NCI-H187 (cell line): ENCODE results near the gene CDK5.
"Not testable (repeated sequence)": the region's sequence is repeated elsewhere in the genome, so short reads cannot be mapped to it uniquely, and the experiment has no call there.

Experiments used
- DNase-seq, 2 experiments: peaks; one replicate each; lab custom pipeline; 2025; lab: John Stamatoyannopoulos, UW

The CDK5 gene

DNA sequence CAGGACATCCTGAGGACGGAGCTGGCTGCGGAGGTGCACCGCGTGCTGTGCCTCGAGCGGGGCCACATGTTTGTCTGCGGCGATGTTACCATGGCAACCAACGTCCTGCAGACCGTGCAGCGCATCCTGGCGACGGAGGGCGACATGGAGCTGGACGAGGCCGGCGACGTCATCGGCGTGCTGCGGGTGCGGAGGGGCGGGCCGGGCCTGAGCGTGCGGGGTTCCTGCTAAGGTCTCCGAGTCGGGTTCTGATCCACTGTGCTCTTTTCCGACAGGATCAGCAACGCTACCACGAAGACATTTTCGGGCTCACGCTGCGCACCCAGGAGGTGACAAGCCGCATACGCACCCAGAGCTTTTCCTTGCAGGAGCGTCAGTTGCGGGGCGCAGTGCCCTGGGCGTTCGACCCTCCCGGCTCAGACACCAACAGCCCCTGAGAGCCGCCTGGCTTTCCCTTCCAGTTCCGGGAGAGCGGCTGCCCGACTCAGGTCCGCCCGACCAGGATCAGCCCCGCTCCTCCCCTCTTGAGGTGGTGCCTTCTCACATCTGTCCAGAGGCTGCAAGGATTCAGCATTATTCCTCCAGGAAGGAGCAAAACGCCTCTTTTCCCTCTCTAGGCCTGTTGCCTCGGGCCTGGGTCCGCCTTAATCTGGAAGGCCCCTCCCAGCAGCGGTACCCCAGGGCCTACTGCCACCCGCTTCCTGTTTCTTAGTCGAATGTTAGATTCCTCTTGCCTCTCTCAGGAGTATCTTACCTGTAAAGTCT, 43.8 kb downstream of the CDK5 start:
- no peak for DNase-seq

DNA sequence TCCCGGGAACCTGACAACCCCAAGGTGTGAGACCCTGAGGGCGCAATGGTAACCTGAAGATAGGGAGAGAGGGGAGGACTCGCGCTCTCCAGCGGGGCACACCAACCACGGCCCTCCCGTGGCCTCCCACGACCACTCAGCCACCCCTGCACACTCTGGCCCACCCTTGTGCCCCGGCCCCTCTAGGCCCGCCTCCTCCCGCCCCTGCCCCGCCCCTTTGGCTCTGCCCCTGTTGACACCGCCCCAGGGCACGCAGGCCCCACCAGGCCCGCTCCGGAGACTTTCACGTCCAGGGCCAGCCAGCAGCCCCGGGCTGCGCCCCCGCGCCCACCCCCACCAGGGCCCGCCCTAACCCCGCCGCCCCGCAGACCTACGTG, 44.4 kb downstream of the CDK5 start:
- no peak for DNase-seq

DNA sequence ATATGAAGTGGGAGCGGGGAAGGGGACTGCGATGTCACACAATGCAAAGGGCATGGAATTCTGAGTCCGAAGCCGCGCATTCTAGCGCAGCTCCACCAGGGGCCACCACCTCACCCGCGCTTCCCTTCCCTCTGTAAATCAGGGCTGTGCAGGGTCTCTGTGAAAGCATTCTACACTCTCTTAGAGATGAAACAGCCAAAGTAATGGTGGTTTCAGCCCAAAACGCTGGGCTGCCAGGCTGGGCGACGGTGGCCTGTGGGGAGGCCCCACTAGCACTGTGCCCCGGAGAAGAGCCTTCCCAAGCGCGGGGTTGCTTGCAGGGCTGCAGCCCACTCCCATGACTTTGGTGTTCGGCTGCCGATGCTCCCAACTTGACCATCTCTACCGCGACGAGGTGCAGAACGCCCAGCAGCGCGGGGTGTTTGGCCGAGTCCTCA, 44.8 kb downstream of the CDK5 start:
- no peak for DNase-seq

DNA sequence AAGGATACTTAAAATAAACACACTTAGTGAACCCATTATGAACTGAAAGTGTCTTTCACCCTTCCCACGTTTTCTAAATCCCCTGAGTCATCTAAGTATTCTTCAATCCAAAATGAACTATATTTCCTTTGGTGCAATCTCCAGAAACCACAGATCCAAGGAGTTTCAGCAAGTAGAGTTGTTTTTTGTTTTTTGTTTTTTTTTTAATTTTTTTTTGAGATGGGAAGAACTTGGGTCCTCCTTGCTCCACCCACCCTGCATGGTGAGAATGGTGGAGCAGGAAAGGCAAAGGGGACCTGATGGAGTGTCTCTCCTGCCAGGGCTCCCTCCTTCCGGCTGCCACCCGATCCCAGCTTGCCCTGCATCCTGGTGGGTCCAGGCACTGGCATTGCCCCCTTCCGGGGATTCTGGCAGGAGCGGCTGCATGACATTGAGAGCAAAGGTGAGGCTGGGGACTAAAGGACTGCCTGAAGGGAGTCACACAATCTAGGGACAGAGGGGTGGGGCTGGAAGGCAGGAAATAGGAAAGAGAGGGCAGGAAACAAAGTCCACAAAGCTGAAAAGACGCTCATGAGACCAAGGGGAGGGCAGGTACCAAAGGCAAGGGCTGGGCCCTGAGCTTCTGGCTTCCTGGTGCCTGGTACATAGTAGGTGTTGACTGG, 45.5 kb downstream of the CDK5 start:
- DNase-seq: no peak

DNA sequence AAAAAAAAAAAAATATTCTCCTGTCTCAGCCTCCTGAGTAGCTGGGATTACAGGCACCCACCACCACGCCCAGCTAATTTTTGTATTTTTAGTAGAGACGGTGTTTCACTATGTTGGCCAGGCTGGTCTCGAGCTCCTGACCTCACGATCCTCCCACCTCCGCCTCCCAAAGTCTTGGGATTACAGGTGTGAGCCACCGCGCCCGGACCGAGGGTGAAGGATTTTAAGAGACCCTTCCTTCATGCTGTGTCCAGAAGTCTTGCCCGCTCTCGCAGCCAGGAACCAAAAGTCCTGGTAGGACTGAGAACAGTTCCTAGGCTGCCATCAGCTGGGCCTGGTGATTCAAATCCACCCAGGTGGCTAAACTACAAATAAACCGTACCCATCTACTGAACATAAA, 46.1 kb downstream of the CDK5 start:
- not testable (repeated sequence) for DNase-seq

DNA sequence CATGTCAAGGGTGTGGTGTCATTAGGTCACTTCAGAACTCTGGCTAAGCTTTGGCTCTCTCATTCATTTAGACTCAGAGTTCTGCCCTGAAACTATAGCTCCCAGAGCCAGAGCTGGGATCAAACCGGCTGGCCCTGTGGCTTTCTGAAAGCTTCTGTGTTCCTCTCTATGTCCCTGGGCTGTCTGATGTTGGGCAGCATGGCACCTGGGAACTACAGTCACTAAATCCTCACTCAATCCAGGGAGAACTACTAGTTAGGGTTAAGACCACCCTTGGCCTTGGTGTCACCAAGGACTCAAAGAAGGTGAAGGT, 46.6 kb downstream of the CDK5 start:
- no peak for DNase-seq

DNA sequence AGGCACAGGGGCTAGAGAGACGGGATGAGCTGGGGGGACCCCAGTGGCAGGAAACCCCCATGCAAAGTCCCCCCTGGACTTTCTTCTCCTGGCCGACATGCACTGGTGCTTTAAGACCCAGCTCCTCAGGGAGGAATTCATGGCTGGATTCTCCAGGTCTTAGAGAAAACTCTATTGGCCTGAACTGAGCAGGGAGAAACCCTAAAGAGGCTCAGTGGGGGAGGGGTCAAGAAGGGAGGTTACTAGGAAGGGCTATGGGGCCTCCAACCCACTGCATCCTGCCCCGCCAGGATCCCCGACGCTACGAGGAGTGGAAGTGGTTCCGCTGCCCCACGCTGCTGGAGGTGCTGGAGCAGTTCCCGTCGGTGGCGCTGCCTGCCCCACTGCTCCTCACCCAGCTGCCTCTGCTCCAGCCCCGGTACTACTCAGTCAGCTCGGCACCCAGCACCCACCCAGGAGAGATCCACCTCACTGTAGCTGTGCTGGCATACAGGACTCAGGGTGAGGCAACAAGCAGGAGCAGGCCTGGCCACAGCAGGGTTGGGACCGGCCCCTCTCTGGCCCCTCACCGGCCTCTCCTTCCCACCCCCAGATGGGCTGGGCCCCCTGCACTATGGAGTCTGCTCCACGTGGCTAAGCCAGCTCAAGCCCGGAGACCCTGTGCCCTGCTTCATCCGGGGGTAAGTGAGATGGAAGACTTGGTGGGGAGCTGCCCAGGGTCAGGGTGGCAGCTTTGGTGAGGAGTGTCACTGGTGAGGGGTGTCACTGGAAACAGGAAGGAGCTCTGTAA, 47.2 kb downstream of the CDK5 start:
- DNase-seq: no peak

DNA sequence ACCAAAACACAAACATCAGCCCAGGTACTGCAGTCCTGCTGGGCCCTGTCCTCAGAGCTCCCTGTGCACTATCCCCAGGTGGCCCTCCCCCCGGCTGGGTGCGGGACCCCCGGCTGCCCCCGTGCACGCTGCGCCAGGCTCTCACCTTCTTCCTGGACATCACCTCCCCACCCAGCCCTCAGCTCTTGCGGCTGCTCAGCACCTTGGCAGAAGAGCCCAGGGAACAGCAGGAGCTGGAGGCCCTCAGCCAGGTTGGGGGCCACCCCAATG, 47.7 kb downstream of the CDK5 start:
- no peak for DNase-seq

DNA sequence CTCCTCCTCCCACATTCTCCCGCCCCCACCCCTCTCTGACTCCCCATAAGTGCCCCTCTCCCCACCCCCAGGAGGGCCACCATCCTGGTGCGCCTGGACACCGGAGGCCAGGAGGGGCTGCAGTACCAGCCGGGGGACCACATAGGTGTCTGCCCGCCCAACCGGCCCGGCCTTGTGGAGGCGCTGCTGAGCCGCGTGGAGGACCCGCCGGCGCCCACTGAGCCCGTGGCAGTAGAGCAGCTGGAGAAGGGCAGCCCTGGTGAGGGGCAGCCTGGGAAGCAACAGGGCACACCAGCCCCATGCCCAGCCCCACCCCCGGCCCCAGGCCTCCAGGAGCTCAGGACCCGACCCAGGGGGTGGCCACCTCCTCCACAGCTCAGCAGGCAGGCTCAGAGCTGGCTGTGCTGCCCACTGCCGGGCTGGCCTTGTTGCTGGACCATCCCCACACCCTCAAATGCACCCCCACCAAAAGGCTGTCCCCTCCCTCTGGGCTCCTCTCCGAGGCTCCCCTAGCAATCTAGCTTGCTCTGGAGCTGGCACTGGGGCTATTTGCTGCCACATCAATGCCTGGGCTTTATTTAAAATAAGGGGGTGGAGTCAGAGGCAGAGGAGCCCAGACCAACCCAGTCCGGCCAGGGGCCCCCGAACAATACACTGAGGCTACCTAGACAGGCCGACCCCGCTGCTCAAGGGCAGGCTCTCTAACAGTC, 48.2 kb downstream of the CDK5 start:
- DNase-seq: no peak

DNA sequence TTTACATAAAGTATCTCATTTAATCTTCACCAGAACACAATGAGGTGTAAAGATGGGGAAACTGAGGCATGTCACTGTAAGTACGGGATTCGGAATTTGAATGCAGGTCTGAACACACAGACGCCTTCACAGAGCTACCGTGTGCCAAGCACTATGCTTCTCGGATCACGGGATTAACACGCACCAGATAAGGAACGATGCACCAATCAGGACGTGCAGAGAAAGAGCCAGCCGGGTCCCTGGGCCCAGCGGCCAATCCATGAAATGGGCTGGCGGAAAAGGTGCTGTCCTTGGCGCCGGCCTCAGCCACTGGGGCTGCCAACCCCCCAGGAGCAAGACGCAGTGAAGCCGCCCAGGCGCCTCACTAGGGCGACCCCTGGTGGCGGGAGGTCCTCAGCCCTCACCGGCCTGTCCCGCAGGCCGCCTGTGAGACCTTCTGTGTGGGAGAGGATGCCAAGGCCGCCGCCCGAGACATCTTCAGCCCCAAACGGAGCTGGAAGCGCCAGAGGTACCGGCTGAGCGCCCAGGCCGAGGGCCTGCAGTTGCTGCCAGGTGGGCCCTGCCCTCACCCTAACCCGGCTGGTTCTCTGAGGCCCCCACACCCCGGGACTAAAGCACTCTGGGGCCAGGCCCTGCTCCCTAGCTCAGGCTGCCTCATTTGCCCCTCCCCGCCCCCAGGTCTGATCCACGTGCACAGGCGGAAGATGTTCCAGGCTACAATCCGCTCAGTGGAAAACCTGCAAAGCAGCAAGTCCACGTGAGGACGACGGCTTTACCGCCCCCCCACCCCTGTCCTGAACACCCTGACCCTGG, 49.0 kb downstream of the CDK5 start:
- no peak for DNase-seq

DNA sequence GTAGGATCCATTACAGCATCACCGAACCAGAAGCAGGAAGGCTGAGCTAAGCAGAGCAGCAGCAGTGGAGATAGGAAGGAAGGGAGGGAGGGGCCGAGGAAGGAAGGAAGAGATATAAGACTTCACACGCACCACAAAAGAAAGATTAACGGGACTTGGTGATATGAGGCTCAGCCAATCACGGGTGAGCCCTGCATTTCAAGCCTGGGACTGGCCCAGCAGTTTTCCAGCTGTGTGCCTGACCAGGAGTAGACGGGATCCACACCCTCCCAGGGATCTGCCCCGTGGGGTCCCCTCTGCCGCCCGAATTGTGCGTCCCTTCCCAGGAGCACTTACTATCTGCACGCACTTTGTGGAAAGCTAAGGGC, 49.6 kb downstream of the CDK5 start:
- DNase-seq: no peak

DNA sequence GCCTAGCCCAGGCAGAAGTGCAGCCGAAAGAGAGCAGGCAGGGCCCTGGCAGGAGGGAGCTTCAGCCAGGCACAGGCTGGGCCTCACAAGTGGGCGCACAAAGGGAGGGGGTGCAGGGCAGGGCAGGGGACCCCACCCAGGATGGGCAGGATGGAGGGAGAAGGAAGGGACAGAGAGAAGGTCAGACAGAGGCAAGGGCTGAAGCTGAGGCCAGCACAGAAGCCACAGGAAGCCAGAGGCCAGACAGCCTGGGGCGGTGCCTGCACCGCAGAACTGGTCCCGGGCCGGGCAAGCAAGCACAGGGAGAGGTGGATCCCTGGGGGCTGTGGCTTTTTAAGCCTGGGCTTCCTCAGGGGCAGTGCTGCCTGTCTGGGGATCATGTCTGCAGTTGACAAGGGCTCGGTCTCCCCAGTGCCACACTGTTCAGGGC, 50.2 kb downstream of the CDK5 start:
- no peak for DNase-seq

DNA sequence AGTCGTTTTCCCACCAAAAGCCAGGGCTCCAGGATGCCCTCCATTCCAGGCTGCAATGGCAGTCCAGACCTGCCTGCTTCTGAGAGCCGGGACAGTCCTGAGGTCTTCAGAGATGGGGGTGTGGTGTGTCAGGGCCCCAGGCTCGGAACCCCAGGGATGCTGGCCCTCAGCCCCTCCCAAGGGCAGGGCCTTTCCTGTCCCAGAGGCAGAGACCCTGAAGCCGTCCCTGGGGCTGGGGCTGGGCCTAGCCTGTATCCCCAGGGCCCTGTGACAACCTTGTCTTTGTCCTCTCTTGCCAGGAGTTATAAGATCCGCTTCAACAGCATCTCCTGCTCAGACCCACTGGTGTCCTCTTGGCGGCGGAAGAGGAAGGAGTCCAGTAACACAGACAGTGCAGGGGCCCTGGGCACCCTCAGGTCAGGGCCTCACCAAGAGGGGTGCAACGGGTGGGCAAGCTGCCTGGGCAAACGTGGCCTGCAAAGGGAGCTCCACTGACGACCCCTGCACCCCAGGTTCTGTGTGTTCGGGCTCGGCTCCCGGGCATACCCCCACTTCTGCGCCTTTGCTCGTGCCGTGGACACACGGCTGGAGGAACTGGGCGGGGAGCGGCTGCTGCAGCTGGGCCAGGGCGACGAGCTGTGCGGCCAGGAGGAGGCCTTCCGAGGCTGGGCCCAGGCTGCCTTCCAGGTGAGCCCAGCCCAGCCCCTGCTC, 51.0 kb downstream of the CDK5 start:
- DNase-seq: no peak

DNA sequence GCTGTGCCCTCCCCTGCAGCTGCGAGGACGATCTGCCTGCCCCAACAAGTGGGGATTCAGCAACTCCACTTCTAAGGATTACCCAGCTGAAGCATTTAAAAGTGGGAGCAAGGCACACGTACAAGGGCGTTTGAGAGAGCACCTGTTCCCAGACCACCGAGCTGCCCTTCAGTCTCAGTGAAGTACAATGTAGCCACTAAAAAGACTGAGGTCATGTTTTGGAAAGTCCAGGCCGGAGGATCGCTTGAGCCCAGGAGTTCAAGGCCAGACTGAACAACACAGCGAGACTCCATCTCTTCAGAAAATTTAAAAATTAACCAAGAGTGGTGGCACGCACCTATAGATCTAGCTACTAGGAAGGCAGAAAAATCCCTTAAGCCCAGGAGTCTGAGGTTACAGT, 52.1 kb downstream of the CDK5 start:
- DNase-seq: no peak
